SK-N-SH (cell line): ENCODE results near the gene VCAN.

ENCODE experiments used
- GABPA ChIP-seq: IDR thresholded peaks from 2 replicates; pipeline ENCODE4 v1.4.0; 2012; ENCODE audit warnings: low read depth, mild to moderate bottlenecking
- RCOR1 ChIP-seq: fragments of 150-350 bp; IDR thresholded peaks from 2 replicates; pipeline ENCODE4 v1.6.1; 2017; ENCODE audit warnings: antibody characterized with exemption, low read length
- SMC3 ChIP-seq: IDR thresholded peaks from 2 replicates; pipeline ENCODE4 v1.6.1; 2012; ENCODE audit warnings: low read depth, low read length, improper control_type of control experiment
- TF ChIP-seq, protein P1 (sequence below): fragments of 200-600 bp; sonication (generic); IDR thresholded peaks from 2 replicates; pipeline ENCODE4 v1.6.1; 2017; ENCODE audit warnings: antibody characterized with exemption, mild to moderate bottlenecking, moderate library complexity

DNA sequence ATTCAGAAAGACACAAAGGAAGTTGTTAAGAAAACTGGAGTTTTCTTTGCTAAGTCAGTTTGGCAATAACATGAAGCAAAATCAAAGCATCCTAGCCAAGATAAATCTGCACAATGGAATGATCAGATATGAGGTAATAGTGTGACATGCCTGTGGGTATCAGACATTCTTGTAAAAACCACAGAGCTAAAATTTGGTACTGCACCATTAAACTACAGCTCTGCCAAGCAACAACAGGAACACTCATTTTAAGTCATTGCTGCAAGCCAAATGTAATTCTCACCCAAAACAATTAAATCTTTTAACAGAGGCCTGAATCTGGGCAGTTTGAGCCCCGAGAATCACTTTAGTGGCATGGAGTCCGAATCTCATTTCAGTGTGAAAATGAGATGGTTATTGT, 96.6 kb downstream of the VCAN start:
- TF ChIP-seq GABPA (no peak), SMC3 (no peak), RCOR1 (no peak)
- TF ChIP-seq, protein P1, sequence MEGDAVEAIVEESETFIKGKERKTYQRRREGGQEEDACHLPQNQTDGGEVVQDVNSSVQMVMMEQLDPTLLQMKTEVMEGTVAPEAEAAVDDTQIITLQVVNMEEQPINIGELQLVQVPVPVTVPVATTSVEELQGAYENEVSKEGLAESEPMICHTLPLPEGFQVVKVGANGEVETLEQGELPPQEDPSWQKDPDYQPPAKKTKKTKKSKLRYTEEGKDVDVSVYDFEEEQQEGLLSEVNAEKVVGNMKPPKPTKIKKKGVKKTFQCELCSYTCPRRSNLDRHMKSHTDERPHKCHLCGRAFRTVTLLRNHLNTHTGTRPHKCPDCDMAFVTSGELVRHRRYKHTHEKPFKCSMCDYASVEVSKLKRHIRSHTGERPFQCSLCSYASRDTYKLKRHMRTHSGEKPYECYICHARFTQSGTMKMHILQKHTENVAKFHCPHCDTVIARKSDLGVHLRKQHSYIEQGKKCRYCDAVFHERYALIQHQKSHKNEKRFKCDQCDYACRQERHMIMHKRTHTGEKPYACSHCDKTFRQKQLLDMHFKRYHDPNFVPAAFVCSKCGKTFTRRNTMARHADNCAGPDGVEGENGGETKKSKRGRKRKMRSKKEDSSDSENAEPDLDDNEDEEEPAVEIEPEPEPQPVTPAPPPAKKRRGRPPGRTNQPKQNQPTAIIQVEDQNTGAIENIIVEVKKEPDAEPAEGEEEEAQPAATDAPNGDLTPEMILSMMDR, result no peak
